HG02763 (cell line): ENCODE results near the gene ABCA1.
"Not testable (repeated sequence)": the region's sequence is repeated elsewhere in the genome, so short reads cannot be mapped to it uniquely, and the experiment has no call there.

Experiments used
- ATAC-seq: cut with Tn5 transposase; IDR thresholded peaks from one replicate; pipeline ENCODE4 v1.9.1; 2021; ENCODE audit warnings: mild to moderate bottlenecking, moderate library complexity; ENCODE audit not compliant: unreplicated experiment

ABCA1 gene

GRCh38 chr9:104774831-104775573 is 153.0 kb downstream of the ABCA1 start:
- ATAC-seq, result peak; percentile 86

GRCh38 chr9:104774132-104774531 is 153.8 kb downstream of the ABCA1 start:
- ATAC-seq, result no peak

- peak; percentile 37 for ATAC-seq
Measured at GRCh38 chr9:104772714-104773510, 155.0 kb downstream of the ABCA1 start.

- ATAC-seq, result no peak
Measured at GRCh38 chr9:104769655-104770054, 158.3 kb downstream of the ABCA1 start.

- not testable (repeated sequence) for ATAC-seq
Measured at GRCh38 chr9:104769029-104769428, 158.9 kb downstream of the ABCA1 start.

- ATAC-seq, result no peak
Measured at GRCh38 chr9:104767507-104767906, 160.4 kb downstream of the ABCA1 start.

GRCh38 chr9:104766025-104766424 is 161.9 kb downstream of the ABCA1 start:
- ATAC-seq, result no peak

GRCh38 chr9:104765138-104765537 is 162.8 kb downstream of the ABCA1 start:
- peak; percentile 37 for ATAC-seq

GRCh38 chr9:104758974-104759373 is 169.0 kb downstream of the ABCA1 start:
- no peak for ATAC-seq

GRCh38 chr9:104750185-104750767 is 177.7 kb downstream of the ABCA1 start:
- no peak for ATAC-seq

- ATAC-seq, result peak; percentile 2
Measured at GRCh38 chr9:104748359-104749031, 179.5 kb downstream of the ABCA1 start.

GRCh38 chr9:104747565-104748358 is 180.2 kb downstream of the ABCA1 start, which contains the start of gene NIPSNAP3A:
Gene NIPSNAP3A (plus strand): TSS chr9:104747683. CDS start chr9:104747793, 110 bp downstream.
- peak; percentile 91 for ATAC-seq

- ATAC-seq, result no peak
Measured at GRCh38 chr9:104747245-104747564, 180.8 kb downstream of the ABCA1 start.

- ATAC-seq, result no peak
Measured at GRCh38 chr9:104746798-104747197, 181.2 kb downstream of the ABCA1 start.

- ATAC-seq, result no peak
Measured at GRCh38 chr9:104746285-104746684, 181.7 kb downstream of the ABCA1 start.

GRCh38 chr9:104745852-104746251 is 182.1 kb downstream of the ABCA1 start:
- ATAC-seq, result no peak

- peak; percentile 29 for ATAC-seq
Measured at GRCh38 chr9:104743376-104743985, 184.5 kb downstream of the ABCA1 start.

GRCh38 chr9:104740621-104741020 is 187.3 kb downstream of the ABCA1 start:
- ATAC-seq, result no peak

- no peak for ATAC-seq
Measured at GRCh38 chr9:104738452-104738851, 189.5 kb downstream of the ABCA1 start.
